22Rv1 (cell line): ENCODE measurements around the gene TMEM212.

Experiments used
- CTCF ChIP-seq: fragments of 450-650 bp; IDR thresholded peaks from 2 replicates; pipeline ENCODE4 v1.5.1; 2017; ENCODE audit warnings: mild to moderate bottlenecking
- ZFX ChIP-seq: fragments of 450-650 bp; IDR thresholded peaks from 2 replicates; pipeline ENCODE4 v1.6.1; 2017; ENCODE audit warnings: antibody characterized with exemption, borderline replicate concordance

- TF ChIP-seq CTCF (no peak), ZFX (no peak)
Observed at GRCh38 chr3:171810629-171811294, 32.4 kb upstream of the TMEM212 start.
